Measurements from ENCODE around the gene APIP.
"Not testable (repeated sequence)": the region's sequence is repeated elsewhere in the genome, so short reads cannot be mapped to it uniquely, and the experiment has no call there.

Gene APIP

DNA sequence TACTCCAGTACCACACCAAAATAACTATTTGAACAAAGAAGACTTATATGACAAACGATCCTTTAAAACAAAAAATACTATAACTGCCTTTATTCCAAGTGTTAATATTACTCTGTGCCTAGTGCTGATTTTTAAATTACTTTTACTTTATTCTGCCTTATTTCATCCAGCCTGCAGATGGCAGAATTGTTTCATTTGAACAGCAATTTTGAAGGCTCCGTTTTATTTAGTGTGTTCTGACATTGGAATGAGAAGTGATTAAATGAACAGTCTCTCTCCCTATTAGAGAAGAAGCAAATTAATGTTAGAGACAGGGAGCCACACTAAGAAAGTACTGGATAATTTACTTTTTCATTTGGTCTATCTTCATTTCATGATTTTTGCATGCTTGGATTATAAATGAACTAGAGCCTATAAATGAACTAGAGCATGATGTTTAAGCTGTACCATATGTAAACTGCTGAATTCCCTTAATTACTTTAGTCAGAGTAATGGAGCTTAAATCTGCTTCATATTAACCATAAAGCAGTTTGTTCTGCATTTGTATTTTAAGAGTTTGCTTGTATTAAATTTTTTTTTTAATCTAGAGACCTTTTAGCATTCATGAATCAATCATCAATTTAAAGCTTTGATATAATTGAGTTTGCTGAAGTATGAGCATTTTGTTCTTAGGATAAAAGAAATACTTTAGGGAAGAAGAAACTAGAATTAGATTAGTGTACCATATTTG is 10.1 kb upstream of the APIP start:
- DNase-seq: peak; percentile 72

DNA sequence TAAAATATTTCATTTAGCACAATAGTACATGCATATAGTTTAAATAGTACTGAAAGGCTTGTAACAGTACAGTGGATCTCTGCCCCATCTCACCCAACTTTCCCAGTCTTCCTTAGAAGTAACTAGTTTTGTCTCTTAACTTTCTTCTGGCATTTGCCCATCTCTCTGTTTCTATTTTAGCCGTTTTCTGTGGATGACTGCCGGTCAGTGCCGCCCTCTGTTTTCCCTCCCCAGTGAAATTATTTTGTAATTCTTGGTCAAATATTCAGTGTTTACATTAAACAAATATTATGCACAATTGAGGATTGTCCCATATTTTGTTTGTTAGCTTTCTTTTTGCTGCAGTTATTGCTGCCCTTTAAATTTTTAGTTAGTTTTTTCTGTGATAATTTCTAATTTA is 8.5 kb upstream of the APIP start:
- no peak for DNase-seq

DNA sequence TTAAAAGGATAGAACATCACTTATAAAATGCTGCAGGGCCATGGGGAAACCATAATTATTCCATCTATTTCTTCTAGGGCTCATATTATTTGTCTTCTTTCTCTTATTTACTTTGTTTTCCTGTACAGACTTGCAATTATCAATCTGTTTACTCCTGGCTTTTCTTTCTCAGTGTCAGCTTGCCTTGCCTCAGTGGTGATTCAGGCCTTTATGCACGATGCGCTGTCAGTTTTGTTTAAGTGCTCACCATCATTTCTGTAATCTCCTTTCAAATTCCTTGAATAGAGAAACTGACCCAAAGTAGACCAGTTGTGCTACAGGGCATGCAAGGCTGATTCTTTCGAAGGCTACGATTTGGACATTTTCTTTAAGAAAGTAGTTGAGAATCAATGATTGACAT is 5.0 kb upstream of the APIP start:
- DNase-seq: no peak

DNA sequence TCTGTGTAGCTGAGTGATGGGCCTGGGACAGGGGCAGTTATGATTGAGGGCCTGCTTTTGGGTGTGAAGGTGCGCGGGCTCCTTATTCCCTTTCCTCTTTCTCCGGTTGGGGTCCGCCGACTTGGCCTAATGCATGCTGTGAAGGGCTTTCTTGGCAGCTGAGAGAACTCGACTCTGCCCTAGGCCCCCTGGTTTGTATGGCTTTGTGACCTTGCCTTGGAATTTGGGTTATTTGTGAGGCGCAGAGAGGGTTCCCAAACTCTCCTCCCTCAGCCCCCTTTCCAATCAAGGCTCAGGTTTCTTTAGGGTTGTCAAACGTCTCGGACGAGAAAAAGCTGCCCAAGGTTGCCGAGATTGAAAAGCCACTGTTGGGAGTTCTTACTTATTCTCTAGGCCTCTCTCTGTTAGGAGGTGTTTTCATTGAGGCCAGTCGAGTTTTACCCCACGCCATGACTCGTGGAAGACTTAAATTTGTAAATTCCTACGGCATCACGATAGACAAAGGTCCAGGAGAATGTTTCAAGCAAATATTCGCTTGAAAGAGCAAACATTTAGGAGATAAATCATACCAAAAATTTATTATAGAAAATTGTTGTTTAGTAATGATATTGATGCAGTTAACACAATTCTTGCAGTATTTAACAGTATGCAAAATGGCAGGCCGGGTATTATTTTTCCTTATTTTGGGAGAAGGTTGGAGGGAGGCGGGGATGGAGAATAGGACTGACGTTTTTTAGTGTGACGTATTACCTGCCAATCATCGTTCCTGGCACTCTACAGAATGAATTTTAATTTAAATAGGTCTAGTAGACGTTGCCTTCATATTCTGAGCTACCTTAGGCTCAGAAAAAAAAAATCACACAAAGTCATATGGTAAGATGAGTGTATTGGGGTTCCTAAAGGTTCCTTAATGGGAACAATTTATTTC is 928 bp upstream of the APIP start:
- peak; percentile 29 for DNase-seq

DNA sequence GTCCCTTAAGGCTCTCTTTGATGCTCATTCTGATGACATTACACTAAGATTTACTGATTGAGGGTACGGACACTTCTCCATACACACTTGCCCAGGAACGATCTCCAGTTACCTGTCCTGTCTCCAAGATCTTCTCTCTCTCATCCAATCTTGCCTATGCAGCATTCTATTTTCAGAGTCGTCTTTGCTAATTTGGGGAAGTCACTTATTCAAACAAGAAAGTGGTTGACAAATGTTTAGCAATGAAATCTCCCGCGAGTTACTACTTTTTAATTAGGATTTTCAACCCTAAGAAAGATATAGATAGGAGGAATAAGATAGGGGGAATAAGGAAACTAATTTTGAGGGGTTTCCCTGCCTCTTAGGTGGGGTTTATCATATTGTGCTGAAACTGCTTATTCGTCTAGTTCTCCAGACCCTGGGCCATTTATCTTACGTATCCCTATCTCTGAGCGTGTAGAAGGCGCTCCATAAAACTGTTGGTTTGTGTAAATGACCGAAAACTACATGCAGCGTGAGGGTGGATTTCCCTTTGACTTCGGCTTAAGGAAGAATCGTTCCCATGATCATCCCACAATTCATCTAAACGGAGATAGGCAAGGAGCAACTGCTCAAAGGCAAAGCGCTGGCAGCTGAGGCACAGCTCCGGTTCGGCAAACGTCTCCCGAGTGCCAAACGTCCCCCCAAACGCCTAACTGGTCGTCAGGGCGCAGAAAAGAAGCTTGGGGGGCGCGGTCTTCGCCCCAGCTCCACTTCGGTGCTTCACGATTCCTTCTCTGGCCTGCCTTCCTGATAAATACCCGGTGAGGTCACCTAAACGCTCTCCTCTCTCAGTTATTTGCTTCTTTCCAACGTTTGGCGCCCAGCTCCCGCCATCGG is 804 bp downstream of the APIP start:
- DNase-seq: peak; percentile 45

DNA sequence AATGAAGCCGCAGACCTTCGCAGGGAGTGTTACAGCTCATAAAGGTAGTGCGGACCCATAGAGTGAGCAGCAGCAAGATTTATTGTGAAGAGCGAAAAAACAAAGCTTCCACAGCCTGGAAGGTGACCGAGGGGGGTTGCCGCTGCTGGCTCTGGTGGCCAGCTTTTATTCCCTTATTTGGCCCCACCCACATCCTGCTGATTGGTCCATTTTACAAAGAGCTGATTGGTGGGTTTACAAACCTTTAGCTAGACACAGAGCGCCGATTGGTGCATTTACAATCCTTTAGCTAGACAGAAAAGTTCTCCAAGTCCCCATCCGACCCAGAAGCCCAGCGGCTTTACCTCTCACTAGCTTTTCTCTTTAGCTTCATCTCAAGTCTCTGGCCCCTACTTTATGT is 2.6 kb downstream of the APIP start:
- DNase-seq: not testable (repeated sequence)

DNA sequence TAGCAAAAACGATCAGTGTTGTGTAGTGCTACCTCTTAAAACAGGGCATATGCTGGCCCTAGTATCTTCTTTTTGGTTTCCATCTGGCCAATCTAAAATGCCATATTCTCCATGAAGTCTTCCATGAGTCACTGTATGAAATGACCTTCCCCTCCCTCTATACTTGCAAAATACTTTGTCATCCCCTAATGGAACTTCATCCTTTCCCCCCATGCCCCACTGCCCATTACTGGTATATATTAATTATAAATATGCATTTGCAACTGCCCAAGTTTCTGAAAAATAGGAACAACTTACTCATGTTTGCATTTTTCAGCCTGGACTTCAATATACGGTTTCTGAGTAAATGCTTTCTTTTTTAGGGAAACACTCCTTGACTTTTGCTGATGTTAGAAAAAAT is 4.5 kb downstream of the APIP start:
- DNase-seq: no peak

DNA sequence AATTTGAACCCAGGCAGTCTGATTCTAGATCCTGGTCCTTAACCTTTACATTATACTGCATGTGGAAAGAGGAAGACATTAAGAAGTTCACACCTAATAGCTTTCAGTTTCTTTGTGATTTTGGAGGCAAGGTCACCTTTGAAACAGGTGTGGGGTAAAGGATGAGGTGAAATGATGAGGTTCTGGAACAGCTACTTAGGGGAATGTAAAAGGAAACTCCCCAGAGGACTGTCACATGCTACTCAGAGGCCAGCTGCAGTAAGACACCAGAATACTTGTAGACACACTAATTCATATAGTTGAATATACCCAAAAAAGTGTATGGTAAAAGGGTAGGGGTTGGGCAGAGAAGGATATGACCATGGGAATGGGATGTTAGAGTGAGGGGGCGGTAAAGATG is 5.4 kb downstream of the APIP start:
- no peak for DNase-seq

DNA sequence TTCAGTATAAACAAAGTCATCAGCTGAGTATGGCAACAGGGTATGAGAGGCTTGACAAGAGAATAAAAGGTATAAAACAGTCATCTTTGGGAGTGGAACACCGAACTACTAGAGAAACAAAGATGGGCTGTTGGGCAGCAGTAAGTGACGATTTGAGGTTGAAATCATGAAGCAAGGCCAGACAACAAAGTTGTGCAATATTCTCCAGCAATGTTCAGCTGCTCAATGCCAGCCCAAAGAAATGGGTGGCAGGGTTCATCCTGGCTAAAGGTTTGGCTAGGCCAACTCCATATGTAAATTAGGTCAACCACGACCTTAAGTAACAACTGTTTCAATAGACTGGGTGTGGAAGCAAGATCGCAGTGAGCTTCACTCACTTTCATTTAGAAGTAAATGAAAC is 6.2 kb downstream of the APIP start:
- no peak for DNase-seq

DNA sequence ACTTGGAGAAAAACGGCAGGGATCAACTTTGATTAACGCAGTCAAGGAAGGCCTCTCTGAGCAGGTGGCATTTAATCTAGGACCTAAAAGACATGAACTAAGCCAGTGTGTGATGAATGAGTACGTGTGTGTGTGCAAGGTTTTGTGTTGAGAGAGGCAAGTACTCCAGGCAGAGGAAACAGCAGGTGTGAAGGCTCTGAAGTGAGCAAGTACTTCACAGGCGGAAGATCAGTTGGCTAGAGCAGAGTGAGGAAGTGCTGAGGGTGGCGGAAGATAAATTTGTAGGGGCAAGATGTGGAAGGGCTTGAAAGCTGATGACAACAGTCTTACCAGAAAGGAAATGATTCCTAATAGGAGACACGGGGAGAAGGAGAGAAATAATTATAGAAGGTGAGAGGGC is 6.8 kb downstream of the APIP start:
- no peak for DNase-seq

DNA sequence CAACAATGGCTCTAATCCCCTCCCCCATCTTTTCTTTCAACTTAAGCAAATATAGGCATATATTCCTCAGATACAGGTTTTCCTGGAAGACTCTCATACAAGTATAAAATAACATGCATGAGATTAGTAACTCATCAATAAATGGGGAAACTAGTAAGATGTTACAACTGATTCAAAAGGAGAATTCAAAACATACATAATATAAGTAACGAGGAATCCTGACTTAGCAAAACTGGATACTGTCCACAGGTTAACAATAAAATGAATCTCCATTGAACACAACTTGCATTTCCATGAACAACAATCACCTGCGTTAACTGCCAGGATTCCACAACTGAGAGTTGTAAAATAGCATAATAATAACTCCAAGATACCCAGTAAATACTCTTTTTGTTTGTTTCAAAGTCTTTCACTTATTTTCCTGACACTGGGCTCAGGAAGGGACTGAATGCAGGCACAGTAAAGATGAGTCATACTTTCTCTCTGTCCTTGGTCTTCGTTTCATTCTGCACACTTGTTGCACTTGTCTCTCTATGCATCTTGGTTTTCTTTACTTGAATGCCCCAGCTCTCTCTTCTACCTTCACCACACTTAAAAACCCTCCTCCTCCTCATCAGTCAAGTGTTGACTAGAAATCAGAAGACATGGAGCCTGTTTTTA is 8.1 kb downstream of the APIP start:
- DNase-seq: no peak

DNA sequence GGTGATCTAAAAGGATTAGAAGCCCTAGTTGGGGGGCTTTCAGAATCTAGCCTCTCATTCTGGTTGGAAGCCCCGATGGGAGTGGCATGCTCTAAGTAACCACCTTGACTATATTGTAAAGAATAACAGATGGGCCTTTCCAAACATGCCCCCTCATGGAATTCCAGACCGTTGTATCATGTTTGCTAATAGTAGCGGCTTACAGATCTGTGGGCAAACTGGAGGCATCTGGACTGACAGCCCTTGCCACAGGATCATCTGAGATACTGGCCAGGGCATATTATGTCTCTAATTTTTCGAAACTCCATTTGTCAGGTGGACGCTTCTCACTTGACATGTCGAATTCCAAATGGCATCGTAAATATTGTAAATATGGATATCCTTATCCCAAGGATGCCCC is 10.5 kb downstream of the APIP start:
- DNase-seq: no peak

DNA sequence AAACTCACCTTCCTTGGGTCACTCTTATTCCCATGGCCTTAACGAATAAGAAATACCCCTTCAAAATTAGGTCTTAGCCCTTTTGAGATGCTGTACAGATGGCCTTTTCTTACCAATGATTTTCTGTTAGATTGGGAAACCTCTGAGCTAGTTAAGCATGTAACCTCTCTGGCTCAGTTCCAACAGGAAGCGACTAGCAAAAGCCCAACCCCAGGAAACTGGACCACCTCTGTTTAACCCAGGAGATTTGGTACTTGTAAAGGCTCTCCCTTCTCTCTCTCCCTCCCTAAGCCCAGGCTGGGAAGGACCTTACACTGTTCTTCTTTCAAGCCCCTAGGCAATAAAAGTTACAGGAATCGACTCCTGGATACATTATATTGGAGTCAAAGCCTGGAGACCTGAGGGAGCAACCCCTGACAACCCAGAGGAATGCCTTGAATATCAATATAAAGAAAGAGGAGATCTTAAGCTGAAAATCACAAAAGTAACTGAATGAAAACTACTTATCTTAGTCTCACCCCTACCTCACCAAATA is 11.7 kb downstream of the APIP start:
- no peak for DNase-seq

DNA sequence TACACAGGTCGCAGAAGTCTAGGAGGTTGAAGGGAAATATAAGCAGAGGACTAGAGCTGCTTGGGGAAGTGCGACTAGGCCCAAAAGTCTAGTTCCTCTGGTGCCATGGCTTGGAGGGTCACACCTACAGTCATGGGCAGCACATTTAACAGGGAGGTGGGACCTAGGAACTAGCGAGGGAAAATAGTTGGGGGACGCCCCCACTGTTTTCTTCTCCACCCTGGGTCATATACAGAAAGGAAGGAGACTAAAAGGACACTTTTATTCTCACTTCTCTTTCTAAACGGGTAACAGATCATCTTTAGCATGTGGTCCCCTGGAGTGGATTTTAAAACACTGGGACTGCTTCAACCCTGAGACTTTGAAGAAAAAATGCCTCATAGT is 16.6 kb downstream of the APIP start:
- DNase-seq: no peak

DNA sequence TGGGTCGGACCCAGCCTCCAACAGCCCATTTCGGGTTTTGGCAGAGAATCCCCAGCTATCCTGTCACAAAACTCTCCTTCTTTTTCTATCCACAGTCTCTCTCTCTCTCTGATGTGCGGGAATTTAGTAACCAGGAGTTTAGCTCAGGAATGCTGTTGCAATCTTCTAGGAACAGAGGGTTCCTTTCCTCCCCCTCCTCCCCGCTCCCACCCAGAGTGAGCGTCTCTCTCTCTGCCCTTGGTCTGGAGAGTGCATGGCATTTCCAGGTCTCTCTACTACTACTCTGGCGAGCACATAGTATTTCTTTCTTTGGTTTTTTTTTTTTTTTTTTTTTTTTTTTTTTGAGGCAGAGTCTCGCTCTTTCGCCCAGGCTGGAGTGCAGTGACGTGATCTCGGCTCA is 17.7 kb downstream of the APIP start:
- DNase-seq: no peak

DNA sequence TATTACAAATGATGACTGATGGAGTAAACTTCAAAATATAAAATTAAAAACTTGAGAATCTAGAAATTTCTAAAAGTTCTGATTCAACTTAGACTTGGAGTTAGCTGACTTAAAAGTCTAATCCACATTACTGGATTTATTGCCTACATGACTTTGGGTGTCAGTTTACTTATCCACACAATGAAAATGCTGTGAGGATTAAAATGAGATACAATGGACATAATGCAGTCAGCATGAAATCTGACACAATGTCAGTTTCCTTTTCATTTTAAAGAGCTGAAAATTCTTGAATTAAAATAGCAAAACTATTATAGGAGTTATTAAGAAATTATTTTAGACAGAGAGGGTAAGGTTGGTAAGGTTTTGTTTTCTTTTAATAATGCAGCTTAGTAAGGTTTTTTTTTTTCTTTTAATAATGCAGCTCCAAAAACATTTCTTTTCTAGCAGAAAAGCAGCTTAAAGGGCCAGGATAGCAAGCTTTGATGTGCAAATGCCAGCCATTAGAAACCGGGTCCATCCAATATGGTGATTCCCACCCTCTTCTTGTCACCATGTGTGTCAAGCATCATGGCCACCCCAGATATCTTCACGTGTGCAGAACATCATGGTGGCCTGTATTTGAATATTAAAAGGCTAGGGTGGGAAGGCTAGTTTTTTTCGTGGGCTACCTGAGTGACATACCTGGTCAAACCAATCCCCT is 18.9 kb downstream of the APIP start:
- no peak for DNase-seq

DNA sequence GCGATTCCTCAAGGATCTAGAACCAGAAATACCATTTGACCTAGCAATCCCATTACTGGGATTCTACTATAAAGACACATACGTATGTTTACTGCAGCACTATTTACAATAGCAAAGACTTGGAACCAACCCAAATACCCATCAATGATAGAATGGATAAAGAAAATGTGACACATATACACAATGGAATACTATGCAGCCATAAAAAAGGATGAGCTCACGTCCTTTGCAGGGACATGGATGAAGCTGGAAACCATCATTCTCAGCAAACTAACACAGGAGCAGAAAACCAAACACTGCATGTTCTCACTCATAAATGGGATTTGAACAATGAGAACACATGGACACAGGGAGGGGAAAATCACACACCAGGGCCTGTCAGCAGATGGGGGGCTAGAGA is 20.0 kb downstream of the APIP start:
- DNase-seq: not testable (repeated sequence)

DNA sequence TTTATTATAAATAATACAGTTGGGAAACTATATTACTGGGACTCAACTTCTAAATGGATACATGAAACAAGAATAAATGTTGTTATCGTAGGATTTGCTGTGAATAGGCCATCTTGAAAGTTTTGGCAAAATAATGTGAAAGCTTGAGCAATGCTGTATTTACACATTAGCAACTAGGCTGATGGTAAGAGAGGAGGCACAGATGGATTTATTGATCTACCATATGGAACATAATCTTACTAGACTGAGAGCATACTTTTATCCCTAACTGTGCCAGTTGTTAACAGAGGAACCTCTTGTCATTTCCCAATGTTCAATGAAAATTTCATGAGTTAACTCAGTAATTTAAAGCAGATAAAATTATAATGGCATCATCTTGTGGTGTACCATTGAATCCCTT is 22.8 kb downstream of the APIP start:
- no peak for DNase-seq

DNA sequence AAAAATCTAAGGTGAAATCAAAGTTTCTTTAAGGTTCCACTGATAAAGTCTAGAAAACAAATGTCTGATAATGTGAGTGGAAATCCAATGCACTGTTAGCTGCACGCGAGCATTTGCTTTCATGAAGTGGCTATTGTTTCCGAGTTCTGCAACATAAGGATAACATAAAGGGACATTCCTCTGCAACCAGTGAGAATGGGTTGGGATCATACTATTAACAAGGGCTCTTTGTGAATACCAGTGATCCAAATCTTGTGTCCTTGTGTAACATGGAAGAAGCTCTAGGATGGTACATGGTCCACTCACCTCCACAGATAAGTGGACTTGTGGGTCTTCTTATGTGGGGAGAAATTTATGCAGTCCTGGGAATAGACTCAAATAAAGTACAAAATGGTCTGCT is 24.6 kb downstream of the APIP start:
- DNase-seq: no peak

DNA sequence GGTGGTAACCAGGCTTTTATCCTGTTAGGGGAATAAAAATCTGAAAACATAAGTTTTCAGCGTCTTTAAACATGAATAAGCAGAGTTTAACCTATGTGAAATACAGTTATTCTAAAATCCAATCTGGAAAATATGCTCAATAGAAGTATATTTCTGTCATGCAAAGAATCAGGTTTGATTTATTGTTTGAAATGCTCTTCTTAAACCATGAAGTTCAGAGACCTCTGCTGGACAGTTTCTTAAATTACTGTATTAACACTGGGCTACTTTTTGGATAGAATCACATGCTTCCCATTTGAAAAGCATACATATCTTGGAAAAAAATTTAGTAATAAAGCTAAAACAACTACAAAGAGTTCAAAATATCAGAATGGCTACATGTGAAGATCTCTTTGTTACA is 25.4 kb downstream of the APIP start:
- peak; percentile 59 for DNase-seq

DNA sequence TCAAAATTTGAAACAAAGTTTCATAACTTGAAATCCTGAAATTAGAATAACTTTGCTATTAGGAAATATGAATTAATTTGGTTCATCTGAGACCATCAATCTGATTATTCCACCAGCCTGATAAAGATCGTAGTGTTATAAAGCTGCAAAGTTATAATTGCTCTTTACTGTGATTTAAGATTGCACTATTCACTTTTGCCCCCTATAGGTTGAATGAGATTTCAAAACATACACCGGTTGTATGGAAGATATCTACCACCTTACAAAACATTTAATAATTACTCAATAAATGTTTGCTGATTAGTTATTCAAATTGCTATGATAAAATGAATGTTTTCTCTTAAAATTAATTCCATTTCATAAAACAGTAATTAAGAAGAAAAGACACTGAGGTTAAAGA is 26.1 kb downstream of the APIP start:
- no peak for DNase-seq

DNA sequence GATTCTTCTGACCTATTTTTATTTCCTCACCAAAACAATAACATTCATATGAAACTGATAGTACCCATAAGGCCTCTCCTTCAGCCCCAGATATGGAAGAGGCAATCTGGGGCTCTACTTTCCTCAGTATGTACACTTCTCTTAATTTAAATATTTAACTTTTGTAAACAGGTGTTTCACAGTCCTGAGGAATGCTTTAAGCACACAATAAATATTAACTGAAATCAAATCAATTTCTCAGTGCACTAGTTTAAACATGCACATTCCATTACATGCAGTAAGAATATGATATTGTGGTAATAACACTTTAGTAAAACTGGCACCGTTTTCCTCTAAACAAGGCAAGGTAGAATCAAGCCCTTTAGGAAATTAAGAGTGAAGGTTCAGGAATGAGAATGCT is 28.9 kb downstream of the APIP start:
- no peak for DNase-seq
